ENCODE results near the gene HEYL. TPM values are rescaled to one million over a fixed set of nuclear protein-coding genes. Genes with fewer than 3 reads are reported as not detected.

The HEYL gene
- total RNA-seq, 4 donors from 2014 or later, result 9.3 to 17.0 (median 11.5) TPM

DNA sequence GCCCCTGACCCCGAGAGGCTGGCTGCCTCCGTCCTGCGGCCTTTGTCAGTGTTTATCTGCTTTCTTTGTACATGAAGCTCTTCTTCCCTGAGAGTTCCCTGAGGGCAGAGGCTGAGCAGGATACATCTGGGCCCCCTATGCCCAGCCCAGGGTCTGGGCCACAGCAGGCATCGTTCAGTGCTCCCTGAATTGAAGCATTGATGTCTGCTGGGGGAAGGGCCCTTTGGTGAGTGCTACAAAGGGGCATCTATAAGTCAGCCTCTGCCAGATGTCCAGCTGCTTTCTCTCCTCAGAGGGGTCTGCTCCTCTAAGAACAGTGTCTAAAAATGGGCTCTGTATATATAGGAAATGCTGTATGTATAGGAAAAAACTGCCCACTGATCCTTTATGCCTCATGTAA, 2.1 kb downstream of the HEYL start:
- intact Hi-C loops (cut with DNase I), result no loop called here
- Histone ChIP-seq H3K27me3 (no peaks in the 10 kb centered on the region), H3K4me3 (replicated peaks in 1 of 3) (no peak overlapping the region), H3K27ac (no peak overlapping the region), H3K4me1 (peaks cover 0 to 16% of the 10 kb centered on the region in 2 donors), H3K36me3 (no peaks in the 10 kb centered on the region), H3K9me3 (no peaks in the 10 kb centered on the region)
- TF ChIP-seq, protein P1, sequence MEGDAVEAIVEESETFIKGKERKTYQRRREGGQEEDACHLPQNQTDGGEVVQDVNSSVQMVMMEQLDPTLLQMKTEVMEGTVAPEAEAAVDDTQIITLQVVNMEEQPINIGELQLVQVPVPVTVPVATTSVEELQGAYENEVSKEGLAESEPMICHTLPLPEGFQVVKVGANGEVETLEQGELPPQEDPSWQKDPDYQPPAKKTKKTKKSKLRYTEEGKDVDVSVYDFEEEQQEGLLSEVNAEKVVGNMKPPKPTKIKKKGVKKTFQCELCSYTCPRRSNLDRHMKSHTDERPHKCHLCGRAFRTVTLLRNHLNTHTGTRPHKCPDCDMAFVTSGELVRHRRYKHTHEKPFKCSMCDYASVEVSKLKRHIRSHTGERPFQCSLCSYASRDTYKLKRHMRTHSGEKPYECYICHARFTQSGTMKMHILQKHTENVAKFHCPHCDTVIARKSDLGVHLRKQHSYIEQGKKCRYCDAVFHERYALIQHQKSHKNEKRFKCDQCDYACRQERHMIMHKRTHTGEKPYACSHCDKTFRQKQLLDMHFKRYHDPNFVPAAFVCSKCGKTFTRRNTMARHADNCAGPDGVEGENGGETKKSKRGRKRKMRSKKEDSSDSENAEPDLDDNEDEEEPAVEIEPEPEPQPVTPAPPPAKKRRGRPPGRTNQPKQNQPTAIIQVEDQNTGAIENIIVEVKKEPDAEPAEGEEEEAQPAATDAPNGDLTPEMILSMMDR (IDR thresholded peaks at IDR 0.05), result no peak
- no peak for TF ChIP-seq POLR2A (IDR thresholded peaks at IDR 0.05)
- no peak for DNase-seq
- WGBS, 2 donors, result 55 to 61% methylated on average over 4 of the region's 4 CpGs

DNA sequence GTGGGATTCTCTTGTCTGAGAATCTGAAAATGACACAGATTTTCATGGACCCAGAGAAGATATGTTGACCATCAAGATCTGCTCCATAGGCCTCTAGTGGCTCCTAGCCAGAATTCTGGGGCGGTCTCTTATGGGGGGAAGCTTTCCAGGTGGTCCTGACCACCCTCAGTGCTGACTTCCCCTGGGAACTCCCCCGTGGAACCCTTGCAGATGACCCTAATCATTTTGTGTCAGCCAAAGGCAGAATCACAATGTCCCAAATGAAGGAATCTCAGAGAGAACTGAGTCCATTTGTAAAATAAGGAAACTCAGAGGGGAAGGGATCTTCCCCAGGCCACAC, 3.6 kb downstream of the HEYL start:
- no peaks in the 10 kb centered on the region for H3K27me3 ChIP-seq
- H3K4me1 ChIP-seq, result peaks cover 0 to 16% of the 10 kb centered on the region in 2 donors
- WGBS, 2 donors, result 60 to 63% methylated on average over 2 of the region's 2 CpGs
- TF ChIP-seq, protein P1 (IDR thresholded peaks at IDR 0.05), result no peak
- TF ChIP-seq POLR2A (IDR thresholded peaks at IDR 0.05), result no peak
- intact Hi-C loops (cut with DNase I), result no loop called here
- peak overlapping the region; percentile 23 to 53 (median 26) for H3K27ac ChIP-seq
- DNase-seq, result no peak
- no peaks in the 10 kb centered on the region for H3K9me3 ChIP-seq
- H3K36me3 ChIP-seq, result no peaks in the 10 kb centered on the region
- H3K4me3 ChIP-seq (replicated peaks in 1 of 3), result no peak overlapping the region

DNA sequence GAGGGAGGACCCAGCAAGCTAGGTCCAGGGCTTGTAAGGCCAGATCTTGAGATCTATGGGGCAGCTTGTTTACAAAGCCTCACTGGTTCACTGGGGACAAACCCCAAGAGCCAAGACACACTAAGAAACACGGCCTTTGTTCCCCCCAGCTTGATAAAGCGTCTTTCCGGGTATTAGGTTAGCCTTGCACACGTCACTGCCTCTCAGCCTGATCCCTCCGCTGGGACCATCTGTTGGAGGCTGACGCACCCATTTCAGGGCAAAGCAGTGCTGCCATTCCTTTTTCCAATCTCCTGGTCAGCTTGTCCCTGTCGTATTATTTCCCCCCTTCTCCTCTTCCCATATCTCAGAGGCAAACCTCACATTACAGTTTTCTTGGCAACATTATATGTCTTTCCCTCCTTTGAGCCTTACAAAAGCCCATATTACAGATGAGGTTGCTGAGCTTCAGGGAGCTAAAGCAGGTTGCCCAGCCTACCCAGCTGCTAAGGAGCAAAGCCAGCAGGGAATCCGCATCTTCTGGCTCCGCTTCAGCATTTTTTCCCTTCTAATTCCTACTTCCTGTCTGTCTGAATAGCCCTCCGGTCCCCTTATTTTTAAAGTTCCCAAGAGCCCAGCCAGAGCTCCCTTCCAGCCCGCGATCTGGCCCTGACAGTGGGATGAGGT, 4.1 kb downstream of the HEYL start:
- H3K4me3 ChIP-seq (replicated peaks in 1 of 3), result no peak overlapping the region
- no peaks in the 10 kb centered on the region for H3K27me3 ChIP-seq
- intact Hi-C loops (cut with DNase I), result no loop called here
- TF ChIP-seq POLR2A (IDR thresholded peaks at IDR 0.05), result no peak
- no peaks in the 10 kb centered on the region for H3K36me3 ChIP-seq
- WGBS, 2 donors, result 71 to 77% methylated on average over 12 of the region's 12 CpGs
- DNase-seq, result no peak
- no peaks in the 10 kb centered on the region for H3K9me3 ChIP-seq
- H3K27ac ChIP-seq, result peak overlapping the region; percentile 23 to 53 (median 26)
- peaks cover 0 to 16% of the 10 kb centered on the region in 2 donors for H3K4me1 ChIP-seq

DNA sequence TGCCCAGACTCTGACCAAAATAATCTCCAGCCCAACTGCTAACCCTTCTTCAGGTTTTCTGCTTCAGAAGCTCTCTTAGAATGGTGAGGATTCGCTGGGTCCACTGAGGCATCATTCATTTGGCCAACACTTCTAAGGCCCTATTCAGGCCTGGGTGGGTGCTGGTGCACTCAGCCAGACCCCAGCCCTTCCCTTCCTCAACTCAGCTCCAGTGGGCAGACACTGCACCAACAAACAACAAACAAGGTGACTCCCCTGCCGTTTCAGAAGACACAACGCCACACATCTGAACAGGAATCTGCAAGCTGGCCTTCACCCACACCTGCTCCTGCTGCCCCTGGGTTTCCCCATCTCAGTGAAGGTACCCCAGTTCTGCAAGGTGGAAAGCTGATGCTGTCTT, 6.0 kb downstream of the HEYL start:
- intact Hi-C loops (cut with DNase I), result no loop called here
- WGBS, 2 donors, result 61 to 87% methylated on average over 3 of the region's 3 CpGs
- Histone ChIP-seq H3K9me3 (no peaks in the 10 kb centered on the region), H3K4me1 (peaks cover 0 to 4% of the 10 kb centered on the region in 2 donors), H3K27me3 (no peaks in the 10 kb centered on the region), H3K36me3 (no peaks in the 10 kb centered on the region), H3K27ac (no peak overlapping the region), H3K4me3 (replicated peaks in 1 of 3) (no peak overlapping the region)
- no peak for DNase-seq
- TF ChIP-seq, protein P1 (IDR thresholded peaks at IDR 0.05), result no peak
- TF ChIP-seq POLR2A (IDR thresholded peaks at IDR 0.05), result no peak

DNA sequence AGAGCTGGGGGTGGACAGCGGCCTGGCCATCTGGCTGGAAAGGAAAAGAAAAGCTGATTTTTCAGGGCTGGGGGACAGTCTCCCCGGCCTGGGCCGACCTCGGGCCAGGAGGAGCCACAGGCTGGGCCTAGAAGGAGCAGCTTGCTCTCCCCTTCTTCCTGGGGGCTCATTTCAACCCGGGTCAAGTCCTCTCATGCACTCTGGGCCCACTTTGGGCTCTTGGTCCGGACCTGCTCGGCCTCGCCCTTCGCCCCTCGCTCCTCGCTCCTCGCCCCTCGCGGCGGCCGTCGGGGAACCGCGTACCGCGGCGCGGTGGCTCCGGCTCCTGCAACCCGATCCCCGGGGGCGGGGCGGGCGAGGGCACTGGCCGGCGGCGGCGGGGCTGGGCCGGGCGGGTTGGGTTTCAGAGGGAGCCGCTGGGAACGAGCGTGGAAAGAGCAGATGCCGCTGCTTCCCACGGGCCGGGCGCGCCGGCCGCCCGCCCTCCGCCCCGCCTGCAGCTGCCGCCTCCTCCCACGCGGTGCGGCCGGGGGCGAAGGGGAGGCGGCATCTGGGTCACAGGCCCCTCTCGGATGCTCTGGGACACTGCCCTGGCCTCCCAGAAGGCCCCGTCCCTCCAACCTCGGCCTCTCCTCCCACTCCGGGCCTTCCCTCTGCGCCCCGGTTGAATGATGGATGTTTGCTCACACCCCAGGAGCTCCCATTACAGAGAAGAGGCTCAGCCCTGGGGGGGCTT, 6.6 kb downstream of the HEYL start:
- DNase-seq, result peak; percentile 63 to 72

More for the DNA sequence above, 6.6 kb downstream of the HEYL start:
- no peaks in the 10 kb centered on the region for H3K36me3 ChIP-seq
- no peak overlapping the region for H3K4me3 ChIP-seq (replicated peaks in 1 of 3)
- peaks cover 0 to 4% of the 10 kb centered on the region in 2 donors for H3K4me1 ChIP-seq
- H3K27me3 ChIP-seq, result no peaks in the 10 kb centered on the region
- H3K9me3 ChIP-seq, result no peaks in the 10 kb centered on the region
- intact Hi-C loops (cut with DNase I), result no loop called here
- H3K27ac ChIP-seq, result no peak overlapping the region
- whole genome bisulfite sequencing, 2 donors, result 38 to 50% methylated on average over 4 to 21 of the region's 61 CpGs
- TF ChIP-seq, protein P1 (IDR thresholded peaks at IDR 0.05), result no peak
- TF ChIP-seq POLR2A (IDR thresholded peaks at IDR 0.05), result no peak

Measured in thyroid gland (tissue), 4 donors.